Measurements from ENCODE around the gene WWC1.

DNA sequence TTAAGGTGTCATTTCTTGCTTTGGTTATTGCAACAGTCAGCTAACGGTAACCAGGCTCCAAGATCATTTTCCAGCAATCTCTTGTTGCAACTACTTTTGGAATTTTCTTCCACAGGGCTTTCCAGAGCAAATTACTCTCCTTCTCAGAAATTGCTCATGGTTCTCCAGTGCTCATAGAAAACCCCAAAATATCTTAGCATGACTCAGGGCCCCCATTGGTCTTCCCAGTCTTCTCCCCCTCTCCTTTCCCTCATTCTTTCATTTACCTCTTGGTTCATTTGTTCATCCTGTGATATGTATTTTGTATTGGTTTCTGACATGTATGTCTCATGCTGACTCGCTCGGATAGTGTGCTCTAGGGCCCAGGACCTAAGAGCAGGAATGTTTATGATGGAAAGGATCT is 35.6 kb downstream of the WWC1 start:
- TF ChIP-seq, protein P1, sequence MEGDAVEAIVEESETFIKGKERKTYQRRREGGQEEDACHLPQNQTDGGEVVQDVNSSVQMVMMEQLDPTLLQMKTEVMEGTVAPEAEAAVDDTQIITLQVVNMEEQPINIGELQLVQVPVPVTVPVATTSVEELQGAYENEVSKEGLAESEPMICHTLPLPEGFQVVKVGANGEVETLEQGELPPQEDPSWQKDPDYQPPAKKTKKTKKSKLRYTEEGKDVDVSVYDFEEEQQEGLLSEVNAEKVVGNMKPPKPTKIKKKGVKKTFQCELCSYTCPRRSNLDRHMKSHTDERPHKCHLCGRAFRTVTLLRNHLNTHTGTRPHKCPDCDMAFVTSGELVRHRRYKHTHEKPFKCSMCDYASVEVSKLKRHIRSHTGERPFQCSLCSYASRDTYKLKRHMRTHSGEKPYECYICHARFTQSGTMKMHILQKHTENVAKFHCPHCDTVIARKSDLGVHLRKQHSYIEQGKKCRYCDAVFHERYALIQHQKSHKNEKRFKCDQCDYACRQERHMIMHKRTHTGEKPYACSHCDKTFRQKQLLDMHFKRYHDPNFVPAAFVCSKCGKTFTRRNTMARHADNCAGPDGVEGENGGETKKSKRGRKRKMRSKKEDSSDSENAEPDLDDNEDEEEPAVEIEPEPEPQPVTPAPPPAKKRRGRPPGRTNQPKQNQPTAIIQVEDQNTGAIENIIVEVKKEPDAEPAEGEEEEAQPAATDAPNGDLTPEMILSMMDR (IDR thresholded peaks at IDR 0.05) = no peak
- no peak for TF ChIP-seq POLR2A (IDR thresholded peaks at IDR 0.05)

Data from vagina (tissue), 2 donors.